BJ (cell line): ENCODE data around the gene RTN4RL1. TPM values are rescaled to one million over a fixed set of nuclear protein-coding genes. Genes with fewer than 3 reads are reported as not detected.

Source experiments
- CTCF ChIA-PET: fragments of 350-600 bp; formaldehyde crosslinking; extraction: SDS; loops from one replicate; lab custom pipeline; 2021; ENCODE audit warnings: antibody characterized with exemption, inconsistent platforms; lab: Yijun Ruan, JAX
- POLR2A ChIA-PET: fragments of 300-600 bp; sonication (Branson Sonifier 250); formaldehyde crosslinking; extraction: SDS; loops from one replicate; lab custom pipeline; 2021; ENCODE audit warnings: antibody characterized with exemption; lab: Charles Lee
- DNase-seq: peaks from one replicate; pipeline ENCODE4 v3.0.0-alpha.2; 2011; ENCODE audit warnings: low read depth
- H3K27me3 ChIP-seq: 2 replicates; pipeline ENCODE4 v1.6.0; 2011; ENCODE audit warnings: low read length; ENCODE audit not compliant: control insufficient read depth, insufficient read depth
- H3K36me3 ChIP-seq: 2 replicates; pipeline ENCODE4 v1.5.1; 2011; ENCODE audit warnings: low read length; ENCODE audit not compliant: control insufficient read depth, insufficient read depth
- H3K4me3 ChIP-seq: 2 replicates; pipeline ENCODE4 v1.5.1; 2011; ENCODE audit warnings: low read depth, mild to moderate bottlenecking, control low read depth, low read length
- CTCF ChIP-seq: IDR thresholded peaks from 2 replicates; pipeline ENCODE4 v1.5.1; 2011; ENCODE audit warnings: low read depth, mild to moderate bottlenecking, control low read depth, inconsistent platforms, low read length, moderate library complexity; ENCODE audit not compliant: insufficient read depth
- polyA plus RNA-seq: library from polyadenylated mRNA; depleted of rRNA; stranded (reverse); fragments of >200 nt; gene quantifications from 2 replicates; pipeline ENCODE4 v1.2.3, GENCODE V29; 2011

Gene RTN4RL1
- polyA plus RNA-seq, 1 experiment, result 0.32 TPM

- peaks cover 34% of the 10 kb centered on the region for H3K36me3 ChIP-seq
These were observed 32.1 kb upstream of the RTN4RL1 start for GRCh38 chr17:2057175-2057759.

GRCh38 chr17:2056206-2057174 is 31.4 kb upstream of the RTN4RL1 start:
- POLR2A ChIA-PET, result interaction anchor here (0.6 to 1.1 kb wide), 3 partner anchors 10 to 204 kb away, joined by 4 to 5 read pairs (median 4); no protein-coding TSS in a partner anchor
- no peaks in the 10 kb centered on the region for H3K27me3 ChIP-seq
- H3K4me3 ChIP-seq, result peak overlapping the region; percentile 79
- CTCF ChIA-PET, result interaction anchor here (0.8 to 9.7 kb wide), 34 partner anchors 8 to 297 kb away, joined by 3 to 310 read pairs (median 10); partner anchors contain the start of genes SMG6, SRR and TSR1
- TF ChIP-seq CTCF, result 0 out of 2 replicates have a peak, but pooled peaks have one; percentile 4
- H3K36me3 ChIP-seq, result peaks cover 33% of the 10 kb centered on the region
- no peak for DNase-seq

More at GRCh38 chr17:2057175-2057759, 32.1 kb upstream of the RTN4RL1 start:
- ChIA-PET CTCF (interaction anchor here (0.6 to 9.7 kb wide), 29 partner anchors 11 to 296 kb away, joined by 3 to 310 read pairs (median 5); no protein-coding TSS in a partner anchor), POLR2A (interaction anchor here (0.6 kb wide), 1 partner anchor 154 kb away, joined by 3 read pairs; no protein-coding TSS in a partner anchor)
- DNase-seq, result no peak
- peak overlapping the region; percentile 79 for H3K4me3 ChIP-seq
- TF ChIP-seq CTCF, result no peak
- H3K27me3 ChIP-seq, result no peaks in the 10 kb centered on the region

- H3K4me3 ChIP-seq, result peak overlapping the region; percentile 79
- POLR2A ChIA-PET, result interaction anchor here (0.6 to 1.1 kb wide), 5 partner anchors 9 to 205 kb away, joined by 4 to 10 read pairs (median 5); no protein-coding TSS in a partner anchor
- CTCF ChIA-PET, result interaction anchor here (0.7 to 9.7 kb wide), 38 partner anchors 9 to 327 kb away, joined by 3 to 310 read pairs (median 10); partner anchors contain the start of genes SMG6, SRR and TSR1
- no peak for DNase-seq
- peaks cover 24% of the 10 kb centered on the region for H3K36me3 ChIP-seq
- H3K27me3 ChIP-seq, result no peaks in the 10 kb centered on the region
- no peak for TF ChIP-seq CTCF
These were observed 30.4 kb upstream of the RTN4RL1 start for GRCh38 chr17:2055292-2056205.

- CTCF ChIA-PET, result interaction anchor here (0.6 to 9.7 kb wide), 45 partner anchors 10 to 328 kb away, joined by 3 to 310 read pairs (median 8); partner anchors contain the start of genes SMG6, SRR and TSR1
- peak; percentile 50 for TF ChIP-seq CTCF
- H3K27me3 ChIP-seq, result no peaks in the 10 kb centered on the region
- DNase-seq, result no peak
- POLR2A ChIA-PET, result interaction anchor here (0.6 to 0.9 kb wide), 4 partner anchors 55 to 190 kb away, joined by 3 to 10 read pairs (median 4); no protein-coding TSS in a partner anchor
- peaks cover 20% of the 10 kb centered on the region for H3K36me3 ChIP-seq
- H3K4me3 ChIP-seq, result peak within 1 kb of the TSS; percentile 79
These were observed 29.6 kb upstream of the RTN4RL1 start, which contains the start of gene HIC1 for GRCh38 chr17:2054512-2055291. TSS of gene HIC1 (plus strand) at chr17:2055103. CDS start at chr17:2056691, 1,588 bp downstream.
